ENCODE results near the gene TRHDE. TPM values are rescaled to one million over a fixed set of nuclear protein-coding genes. Genes with fewer than 3 reads are reported as not detected.
A peak's percentile ranks its signal among the peaks of the same experiment; 100 is the strongest.

TRHDE gene
- total and polyA plus RNA-seq, 8 donors = 1.9 to 30.2 (median 17.9) TPM

- TF ChIP-seq, protein P1, sequence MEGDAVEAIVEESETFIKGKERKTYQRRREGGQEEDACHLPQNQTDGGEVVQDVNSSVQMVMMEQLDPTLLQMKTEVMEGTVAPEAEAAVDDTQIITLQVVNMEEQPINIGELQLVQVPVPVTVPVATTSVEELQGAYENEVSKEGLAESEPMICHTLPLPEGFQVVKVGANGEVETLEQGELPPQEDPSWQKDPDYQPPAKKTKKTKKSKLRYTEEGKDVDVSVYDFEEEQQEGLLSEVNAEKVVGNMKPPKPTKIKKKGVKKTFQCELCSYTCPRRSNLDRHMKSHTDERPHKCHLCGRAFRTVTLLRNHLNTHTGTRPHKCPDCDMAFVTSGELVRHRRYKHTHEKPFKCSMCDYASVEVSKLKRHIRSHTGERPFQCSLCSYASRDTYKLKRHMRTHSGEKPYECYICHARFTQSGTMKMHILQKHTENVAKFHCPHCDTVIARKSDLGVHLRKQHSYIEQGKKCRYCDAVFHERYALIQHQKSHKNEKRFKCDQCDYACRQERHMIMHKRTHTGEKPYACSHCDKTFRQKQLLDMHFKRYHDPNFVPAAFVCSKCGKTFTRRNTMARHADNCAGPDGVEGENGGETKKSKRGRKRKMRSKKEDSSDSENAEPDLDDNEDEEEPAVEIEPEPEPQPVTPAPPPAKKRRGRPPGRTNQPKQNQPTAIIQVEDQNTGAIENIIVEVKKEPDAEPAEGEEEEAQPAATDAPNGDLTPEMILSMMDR (IDR thresholded peaks at IDR 0.05) = no peak
- intact Hi-C loops (cut with DNase I) = no loop called here
- Histone ChIP-seq H3K36me3 (no peaks in the 10 kb centered on the region), H3K4me3 (no peak overlapping the region), H3K4me1 (peaks cover 0 to 30% (median 9%) of the 10 kb centered on the region in 3 donors), H3K27ac (peak overlapping the region in 2 of 4 donors; percentile 27 to 46), H3K27me3 (no peaks in the 10 kb centered on the region), H3K9me3 (no peaks in the 10 kb centered on the region)
- no peak for DNase-seq
- WGBS, 2 donors = 80 to 84% methylated on average over 2 of the region's 2 CpGs
- FAIRE-seq = no peak
- peak in 1 of 4 donors; percentile 8 for ATAC-seq
Observed at GRCh38 chr12:72453550-72453949, 181.4 kb downstream of the TRHDE start.

DNA sequence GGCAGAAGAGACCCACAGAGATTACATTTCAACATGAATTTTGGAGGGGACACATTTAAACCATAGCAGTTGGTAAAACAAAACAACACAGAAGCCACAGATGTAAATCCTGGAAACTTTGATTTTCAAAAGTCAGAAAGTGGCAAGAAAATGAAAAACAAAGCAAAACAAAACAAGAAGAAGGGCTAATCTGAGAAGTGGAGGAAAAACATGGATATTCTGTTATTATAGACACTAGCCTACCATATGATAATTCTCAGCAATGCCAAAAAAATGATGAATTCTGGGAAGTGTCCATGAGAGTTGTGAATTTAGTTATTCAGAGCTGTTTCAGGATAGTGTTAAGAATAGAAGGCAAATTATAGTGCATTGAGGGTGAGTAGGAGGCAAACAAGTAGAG, 192.3 kb downstream of the TRHDE start:
- DNase-seq = no peak

GRCh38 chr12:72465155-72465554, 193.0 kb downstream of the TRHDE start:
- no peaks in the 10 kb centered on the region for H3K9me3 ChIP-seq
- TF ChIP-seq, protein P1 (IDR thresholded peaks at IDR 0.05) = no peak
- DNase-seq = no peak
- intact Hi-C loops (cut with DNase I) = no loop called here
- H3K36me3 ChIP-seq = no peaks in the 10 kb centered on the region
- FAIRE-seq = no peak
- H3K4me3 ChIP-seq = no peak overlapping the region
- H3K4me1 ChIP-seq = peaks cover 5 to 50% (median 19%) of the 10 kb centered on the region in 3 donors
- peak overlapping the region in 3 of 4 donors; percentile 44 to 80 (median 72) for H3K27ac ChIP-seq
- no peaks in the 10 kb centered on the region for H3K27me3 ChIP-seq
- WGBS, 2 donors = 52 to 63% methylated on average over 1 of the region's 1 CpG
- ATAC-seq = peak in 1 of 4 donors; percentile 9

More for the DNA sequence above, 192.3 kb downstream of the TRHDE start:
- no peaks in the 10 kb centered on the region for H3K27me3 ChIP-seq
- H3K4me3 ChIP-seq = no peak overlapping the region
- TF ChIP-seq, protein P1 (IDR thresholded peaks at IDR 0.05) = no peak
- peak overlapping the region in 1 of 4 donors; percentile 72 for H3K27ac ChIP-seq
- ATAC-seq (no peak), FAIRE-seq (no peak)
- no peaks in the 10 kb centered on the region for H3K36me3 ChIP-seq
- H3K4me1 ChIP-seq = peaks cover 5 to 51% (median 18%) of the 10 kb centered on the region in 3 donors
- intact Hi-C loops (cut with DNase I) = no loop called here
- H3K9me3 ChIP-seq = no peaks in the 10 kb centered on the region

GRCh38 chr12:72465940-72466630, 193.9 kb downstream of the TRHDE start:
- peaks cover 5 to 41% (median 11%) of the 10 kb centered on the region in 3 donors for H3K4me1 ChIP-seq
- intact Hi-C loops (cut with DNase I) = no loop called here
- TF ChIP-seq, protein P1 (IDR thresholded peaks at IDR 0.05) = no peak
- no peaks in the 10 kb centered on the region for H3K9me3 ChIP-seq
- H3K27me3 ChIP-seq = no peaks in the 10 kb centered on the region
- 38 to 42% methylated on average over 5 of the region's 5 CpGs for WGBS, 2 donors
- FAIRE-seq = no peak
- DNase-seq = peak in 3 of 6 donors; percentile 54 to 70 (median 56)
- H3K4me3 ChIP-seq = no peak overlapping the region
- H3K27ac ChIP-seq = peak overlapping the region; percentile 35 to 80 (median 58)
- no peaks in the 10 kb centered on the region for H3K36me3 ChIP-seq
- ATAC-seq = peak; percentile 86 to 89 (median 86)

DNA sequence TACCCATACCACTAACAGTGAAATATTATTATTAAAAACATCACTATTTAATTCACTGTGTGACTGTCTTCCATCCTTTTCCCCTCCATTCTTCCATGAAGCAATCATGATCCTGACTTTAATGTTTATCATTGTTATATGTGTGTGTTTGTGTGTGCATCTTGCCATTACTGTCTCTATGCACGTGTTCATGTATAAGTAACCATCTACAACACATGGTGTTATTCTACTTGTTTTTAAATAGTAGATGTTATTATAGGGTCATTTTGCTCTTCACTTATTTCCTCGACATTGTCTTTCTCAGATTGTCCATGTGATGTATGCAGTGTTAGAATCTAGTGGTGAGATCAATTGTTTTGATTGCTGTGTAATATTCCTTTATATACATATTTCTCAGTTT, 195.8 kb downstream of the TRHDE start:
- Histone ChIP-seq H3K27me3 (no peaks in the 10 kb centered on the region), H3K4me3 (no peak overlapping the region), H3K9me3 (no peaks in the 10 kb centered on the region), H3K27ac (peak overlapping the region in 1 of 4 donors; percentile 14), H3K36me3 (no peaks in the 10 kb centered on the region), H3K4me1 (peaks cover 5 to 23% (median 7%) of the 10 kb centered on the region in 3 donors)
- TF ChIP-seq, protein P1 (IDR thresholded peaks at IDR 0.05) = no peak
- 94 to 97% methylated on average over 2 of the region's 2 CpGs for WGBS, 2 donors
- DNase-seq (no peak), FAIRE-seq (no peak), ATAC-seq (no peak)
- intact Hi-C loops (cut with DNase I) = no loop called here
